HepG2 (cell line): ENCODE data around the gene ACSS3. TPM values are rescaled to one million over a fixed set of nuclear protein-coding genes. Genes with fewer than 3 reads are reported as not detected.

Source experiments
- ARNTL ChIP-seq: sonication (generic); formaldehyde crosslinking; IDR thresholded peaks from 2 replicates; pipeline ENCODE4 v1.4.0; 2020; ENCODE audit warnings: mild to moderate bottlenecking, missing genetic modification reagents
- ATF1 ChIP-seq: IDR thresholded peaks from 2 replicates; pipeline ENCODE4 v1.6.1; 2016; ENCODE audit warnings: mild to moderate bottlenecking, control low read depth
- BORCS8-MEF2B ChIP-seq: sonication (generic); formaldehyde crosslinking; IDR thresholded peaks from 2 replicates; pipeline ENCODE4 v1.8.0; 2022; ENCODE audit warnings: mild to moderate bottlenecking, missing genetic modification reagents
- DMAP1 ChIP-seq: IDR thresholded peaks from 2 replicates; pipeline ENCODE4 v1.6.1; 2016
- EP300 ChIP-seq, 3 experiments: sonication (generic) in 1 of 3; formaldehyde crosslinking in 1 of 3; IDR thresholded peaks; 2 replicates each; pipeline versions ENCODE4 v1.5.1 to v1.6.1; 2011 to 2020; ENCODE audit warnings: low read depth in 2 of 3, low read length in 2 of 3, borderline replicate concordance in 1 of 3, improper control_type of control experiment in 1 of 3, mild to moderate bottlenecking in 1 of 3, missing genetic modification reagents in 1 of 3, moderate library complexity in 1 of 3
- GATA4 ChIP-seq: sonication (generic); IDR thresholded peaks from 2 replicates; pipeline ENCODE4 v1.6.1; 2016; ENCODE audit warnings: antibody characterized with exemption, low read depth, borderline replicate concordance
- HMG20A ChIP-seq: IDR thresholded peaks from 2 replicates; pipeline ENCODE4 v1.6.1; 2016; ENCODE audit warnings: borderline replicate concordance
- NCOA2 ChIP-seq: sonication (generic); formaldehyde crosslinking; IDR thresholded peaks from 2 replicates; pipeline ENCODE4 v1.8.0; 2022; ENCODE audit warnings: inconsistent platforms
- PHF21A ChIP-seq: sonication (generic); formaldehyde crosslinking; IDR thresholded peaks from 2 replicates; pipeline ENCODE4 v1.5.0; 2020; ENCODE audit warnings: mild to moderate bottlenecking, missing genetic modification reagents
- TCF7 ChIP-seq: sonication (generic); IDR thresholded peaks from 2 replicates; pipeline ENCODE4 v1.6.1; 2016; ENCODE audit warnings: antibody characterized with exemption, low read depth
- TSC22D2 ChIP-seq: sonication (generic); formaldehyde crosslinking; IDR thresholded peaks from 2 replicates; pipeline ENCODE4 v1.5.1; 2020; ENCODE audit warnings: missing genetic modification reagents, mild to moderate bottlenecking, borderline replicate concordance
- ZNF124 ChIP-seq: sonication (generic); formaldehyde crosslinking; IDR thresholded peaks from 2 replicates; pipeline ENCODE4 v1.4.0; 2020; ENCODE audit warnings: missing genetic modification reagents
- ZNF543 ChIP-seq: sonication (generic); formaldehyde crosslinking; IDR thresholded peaks from 2 replicates; pipeline ENCODE4 v1.4.0; 2020; ENCODE audit warnings: mild to moderate bottlenecking, missing genetic modification reagents
- polyA plus RNA-seq, 8 experiments: library from polyadenylated mRNA; depleted of rRNA in 3 of 8; stranded (reverse) in 7 of 8; unstranded in 1 of 8; fragments of >200 nt; fragmentation: Illumina TruSeq in 4 of 8; extraction: Trizol in 4 of 8; gene quantifications; 2 replicates each; pipeline versions ENCODE4 v1.2.1 to v1.2.3, GENCODE V29; 2011 to 2016; ENCODE audit warnings: low read depth in 4 of 8, missing spikeins in 1 of 8, mixed read lengths in 1 of 8; ENCODE audit not compliant: insufficient read depth in 1 of 8
- total RNA-seq, 5 experiments: library from RNA; depleted of rRNA; stranded (reverse); fragments of >200 nt; fragmentation: Illumina TruSeq; extraction: Trizol; gene quantifications; 2 replicates each; pipeline ENCODE4 v1.2.3, GENCODE V29; 2016; ENCODE audit warnings: low read depth in 1 of 5
- TF ChIP-seq, protein P1 (sequence below), 2 experiments: fragments of 450-650 bp in 1 of 2; sonication (generic) in 1 of 2; formaldehyde crosslinking in 1 of 2; IDR thresholded peaks; 2 replicates each; pipeline versions ENCODE4 v1.6.1 to v1.8.0; 2016 to 2022; ENCODE audit warnings: antibody characterized with exemption in 1 of 2, mild to moderate bottlenecking in 1 of 2, missing genetic modification reagents in 1 of 2
- TF ChIP-seq, protein P2 (sequence below): sonication (generic); formaldehyde crosslinking; IDR thresholded peaks from 2 replicates; pipeline ENCODE4 v1.4.0; 2020; ENCODE audit warnings: missing genetic modification reagents, mild to moderate bottlenecking, borderline replicate concordance
- TF ChIP-seq, protein P3 (sequence below): sonication (generic); formaldehyde crosslinking; IDR thresholded peaks from 2 replicates; pipeline ENCODE4 v1.4.0; 2020; ENCODE audit warnings: missing genetic modification reagents

The ACSS3 gene
- total and polyA plus RNA-seq, 2 of the 13 experiments (the other 11 are each of a cell fraction or from before 2014, with no cell fraction given) = 79.5 to 86.3 TPM

DNA sequence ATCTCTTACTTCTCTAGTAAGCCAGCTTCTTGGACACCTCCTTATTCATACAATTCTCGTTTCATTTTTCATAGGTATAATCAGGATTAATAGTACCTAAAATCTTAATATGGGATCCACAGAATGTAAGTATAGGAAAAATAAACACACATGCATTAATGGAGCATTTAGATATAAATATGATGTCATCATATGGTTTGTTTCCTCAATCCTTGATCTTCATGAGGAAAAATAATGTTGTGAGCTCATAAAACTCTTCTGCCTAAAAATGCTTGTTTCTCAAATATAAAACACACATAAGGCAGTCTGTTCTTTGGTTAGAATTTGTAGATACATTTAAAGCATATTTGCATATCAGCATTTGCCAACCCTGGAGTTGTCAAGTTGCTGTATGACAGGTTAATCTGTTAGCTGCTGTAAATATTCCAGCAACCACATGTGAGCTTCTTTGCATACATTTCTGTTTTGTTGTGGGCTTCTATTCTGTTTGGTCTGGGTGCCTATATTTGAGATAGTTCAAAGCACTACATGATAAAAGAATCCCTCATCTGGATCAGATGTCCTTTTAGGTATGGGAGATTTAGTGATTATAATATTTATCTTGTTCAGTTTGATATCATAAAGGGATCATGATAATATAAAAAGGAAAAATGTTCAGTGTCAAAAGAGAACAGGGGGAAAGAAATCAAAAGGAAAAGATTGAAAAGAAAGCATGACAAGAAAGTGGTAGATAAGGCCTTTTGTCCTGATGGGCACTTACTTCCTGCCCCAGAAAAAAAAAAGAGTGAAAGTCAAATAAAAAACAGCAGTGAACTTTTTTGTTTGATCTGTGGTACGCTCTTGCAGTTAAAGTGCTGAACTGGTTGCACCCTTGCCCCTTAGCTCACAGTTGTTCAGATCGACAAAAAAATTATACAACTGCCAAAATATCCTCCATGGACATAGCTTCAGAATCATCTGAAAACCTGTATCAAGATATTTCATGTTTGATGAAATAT is 68.6 kb downstream of the ACSS3 start (continued):
- TF ChIP-seq PHF21A (CRISPR knock-in tag) = peak; percentile 61
- no peak for TF ChIP-seq TSC22D2
- peak; percentile 78; the same call in 1 of the 2 replicates for TF ChIP-seq GATA4
- no peak for TF ChIP-seq BORCS8-MEF2B (CRISPR knock-in tag)
- peak; percentile 86 for TF ChIP-seq NCOA2 (CRISPR knock-in tag)
- TF ChIP-seq, protein P1, sequence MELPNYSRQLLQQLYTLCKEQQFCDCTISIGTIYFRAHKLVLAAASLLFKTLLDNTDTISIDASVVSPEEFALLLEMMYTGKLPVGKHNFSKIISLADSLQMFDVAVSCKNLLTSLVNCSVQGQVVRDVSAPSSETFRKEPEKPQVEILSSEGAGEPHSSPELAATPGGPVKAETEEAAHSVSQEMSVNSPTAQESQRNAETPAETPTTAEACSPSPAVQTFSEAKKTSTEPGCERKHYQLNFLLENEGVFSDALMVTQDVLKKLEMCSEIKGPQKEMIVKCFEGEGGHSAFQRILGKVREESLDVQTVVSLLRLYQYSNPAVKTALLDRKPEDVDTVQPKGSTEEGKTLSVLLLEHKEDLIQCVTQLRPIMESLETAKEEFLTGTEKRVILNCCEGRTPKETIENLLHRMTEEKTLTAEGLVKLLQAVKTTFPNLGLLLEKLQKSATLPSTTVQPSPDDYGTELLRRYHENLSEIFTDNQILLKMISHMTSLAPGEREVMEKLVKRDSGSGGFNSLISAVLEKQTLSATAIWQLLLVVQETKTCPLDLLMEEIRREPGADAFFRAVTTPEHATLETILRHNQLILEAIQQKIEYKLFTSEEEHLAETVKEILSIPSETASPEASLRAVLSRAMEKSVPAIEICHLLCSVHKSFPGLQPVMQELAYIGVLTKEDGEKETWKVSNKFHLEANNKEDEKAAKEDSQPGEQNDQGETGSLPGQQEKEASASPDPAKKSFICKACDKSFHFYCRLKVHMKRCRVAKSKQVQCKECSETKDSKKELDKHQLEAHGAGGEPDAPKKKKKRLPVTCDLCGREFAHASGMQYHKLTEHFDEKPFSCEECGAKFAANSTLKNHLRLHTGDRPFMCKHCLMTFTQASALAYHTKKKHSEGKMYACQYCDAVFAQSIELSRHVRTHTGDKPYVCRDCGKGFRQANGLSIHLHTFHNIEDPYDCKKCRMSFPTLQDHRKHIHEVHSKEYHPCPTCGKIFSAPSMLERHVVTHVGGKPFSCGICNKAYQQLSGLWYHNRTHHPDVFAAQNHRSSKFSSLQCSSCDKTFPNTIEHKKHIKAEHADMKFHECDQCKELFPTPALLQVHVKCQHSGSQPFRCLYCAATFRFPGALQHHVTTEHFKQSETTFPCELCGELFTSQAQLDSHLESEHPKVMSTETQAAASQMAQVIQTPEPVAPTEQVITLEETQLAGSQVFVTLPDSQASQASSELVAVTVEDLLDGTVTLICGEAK (IDR thresholded peaks at IDR 0.05) = 0 out of 2 replicates have a peak, but pooled peaks have one; percentile 13
- TF ChIP-seq, protein P1 (CRISPR knock-in tag; IDR thresholded peaks at IDR 0.05) = no peak
- TF ChIP-seq HMG20A = peak; percentile 72; the same call in 1 of the 2 replicates
- TF ChIP-seq ZNF543 = 0 out of 2 replicates have a peak, but pooled peaks have one; percentile 39
- TF ChIP-seq ARNTL (CRISPR knock-in tag) = peak; percentile 66; the same call in 1 of the 2 replicates
- TF ChIP-seq, protein P2, sequence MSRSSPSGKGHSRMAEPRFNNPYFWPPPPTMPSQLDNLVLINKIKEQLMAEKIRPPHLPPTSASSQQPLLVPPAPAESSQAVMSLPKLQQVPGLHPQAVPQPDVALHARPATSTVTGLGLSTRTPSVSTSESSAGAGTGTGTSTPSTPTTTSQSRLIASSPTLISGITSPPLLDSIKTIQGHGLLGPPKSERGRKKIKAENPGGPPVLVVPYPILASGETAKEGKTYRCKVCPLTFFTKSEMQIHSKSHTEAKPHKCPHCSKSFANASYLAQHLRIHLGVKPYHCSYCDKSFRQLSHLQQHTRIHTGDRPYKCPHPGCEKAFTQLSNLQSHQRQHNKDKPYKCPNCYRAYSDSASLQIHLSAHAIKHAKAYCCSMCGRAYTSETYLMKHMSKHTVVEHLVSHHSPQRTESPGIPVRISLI (CRISPR knock-in tag) = peak; percentile 98
- no peak for TF ChIP-seq ZNF124 (CRISPR knock-in tag)
- peak; percentile 71 for TF ChIP-seq TCF7
- TF ChIP-seq EP300 (IDR thresholded peaks at IDR 0.05; ENCODE audit: low read depth in 2 of 2, low read length in 2 of 2) = peak in 1 of 2 experiments; percentile 92; a peak in 2 of 4 replicates
- no peak for TF ChIP-seq EP300 (CRISPR knock-in tag; IDR thresholded peaks at IDR 0.05; ENCODE audit: borderline replicate concordance)
- TF ChIP-seq, protein P3, sequence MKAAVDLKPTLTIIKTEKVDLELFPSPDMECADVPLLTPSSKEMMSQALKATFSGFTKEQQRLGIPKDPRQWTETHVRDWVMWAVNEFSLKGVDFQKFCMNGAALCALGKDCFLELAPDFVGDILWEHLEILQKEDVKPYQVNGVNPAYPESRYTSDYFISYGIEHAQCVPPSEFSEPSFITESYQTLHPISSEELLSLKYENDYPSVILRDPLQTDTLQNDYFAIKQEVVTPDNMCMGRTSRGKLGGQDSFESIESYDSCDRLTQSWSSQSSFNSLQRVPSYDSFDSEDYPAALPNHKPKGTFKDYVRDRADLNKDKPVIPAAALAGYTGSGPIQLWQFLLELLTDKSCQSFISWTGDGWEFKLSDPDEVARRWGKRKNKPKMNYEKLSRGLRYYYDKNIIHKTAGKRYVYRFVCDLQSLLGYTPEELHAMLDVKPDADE (CRISPR knock-in tag) = no peak
- no peak for TF ChIP-seq DMAP1 (CRISPR knock-in tag)
- TF ChIP-seq ATF1 (CRISPR knock-in tag) = 0 out of 2 replicates have a peak, but pooled peaks have one; percentile 15
